K562 (cell line): ENCODE data around the gene TMEM163. TPM values are rescaled to one million over a fixed set of nuclear protein-coding genes. Genes with fewer than 3 reads are reported as not detected.

Experiments used
- ATAC-seq: fragments of 200-7000 bp; cut with Tn5 transposase; 3 replicates; pipeline ENCODE4 v1.9.1; 2020; ENCODE audit warnings: moderate library complexity
- BruUV-seq: library from RNA; stranded (reverse); fragments of 400-500 nt; replicated peaks from 2 replicates; lab custom pipeline; 2021; lab: Mats Ljungman, UMichigan
- CTCF ChIA-PET: fragments of 300-600 bp; formaldehyde crosslinking; extraction: SDS; loops from one replicate; lab custom pipeline; 2021; ENCODE audit warnings: low intra/inter-chr PET ratio; lab: Yijun Ruan, JAX
- POLR2A ChIA-PET: fragments of 300-600, 350-650 bp; sonication (Branson Sonifier 250); formaldehyde crosslinking; extraction: SDS; loops from one replicate; lab custom pipeline; 2021; ENCODE audit warnings: antibody characterized with exemption, inconsistent platforms; lab: Yijun Ruan, JAX
- DNase-seq, 4 experiments: peaks; one replicate each; pipeline versions ENCODE4 v3.0.0 to v3.0.0-alpha.2; 2011 to 2018; ENCODE audit warnings: low spot score in 3 of 4, mixed read lengths in 3 of 4; ENCODE audit errors: extremely low read depth in 1 of 4
- FAIRE-seq: peaks from 2 replicates; lab custom pipeline; 2011; peaks lifted over from hg19 to GRCh38; lab: Jason Lieb, UNC
- H2AFZ ChIP-seq: 2 replicates; pipeline ENCODE4 v1.6.0; 2011; ENCODE audit warnings: low read depth, low read length, control low read depth, inconsistent platforms
- H3K27ac ChIP-seq: fragments of 200-600 bp; 3 replicates; pipeline ENCODE4 v1.8.0; 2011; ENCODE audit warnings: low read depth, mild to moderate bottlenecking, control low read depth, inconsistent platforms, low read length, moderate library complexity, mixed read lengths; ENCODE audit errors: extremely low read depth
- H3K27me3 ChIP-seq, 2 experiments: fragments of 300-600 bp in 1 of 2; 2 replicates in 1 of 2; 3 replicates in 1 of 2; pipeline versions ENCODE4 v1.6.0 to v1.8.0; 2011; ENCODE audit warnings: inconsistent platforms in 2 of 2, low read length in 2 of 2, mild to moderate bottlenecking in 1 of 2, mixed read lengths in 1 of 2, moderate library complexity in 1 of 2; ENCODE audit not compliant: control insufficient read depth in 2 of 2, insufficient read depth in 2 of 2
- H3K36me3 ChIP-seq: fragments of 300-600 bp; 3 replicates; pipeline ENCODE4 v1.8.0; 2011; ENCODE audit warnings: mild to moderate bottlenecking, low read length, inconsistent platforms; ENCODE audit not compliant: control insufficient read depth, insufficient read depth
- H3K4me1 ChIP-seq, 2 experiments: fragments of 200-600 bp in 1 of 2; replicated peaks in 1 of 2; 2 replicates in 1 of 2; 3 replicates in 1 of 2; pipeline versions ENCODE4 v1.5.1 to v1.8.0; 2011; ENCODE audit warnings: inconsistent platforms in 2 of 2, low read length in 2 of 2, mild to moderate bottlenecking in 1 of 2, mixed read lengths in 1 of 2, moderate library complexity in 1 of 2; ENCODE audit not compliant: control insufficient read depth in 2 of 2, insufficient read depth in 2 of 2
- H3K4me2 ChIP-seq: 2 replicates; pipeline ENCODE4 v1.6.1; 2011; ENCODE audit warnings: low read length, control low read depth, inconsistent platforms, mixed read lengths; ENCODE audit not compliant: insufficient read depth
- H3K4me3 ChIP-seq: fragments of 200-600 bp; sonication (generic), shearing (Covaris generic); 2 replicates; pipeline ENCODE4 v1.5.1; 2016; ENCODE audit warnings: control low read depth, inconsistent platforms
- H3K79me2 ChIP-seq: fragments of 200-600 bp; 3 replicates; pipeline ENCODE4 v1.8.0; 2011; ENCODE audit warnings: low read length, inconsistent platforms; ENCODE audit not compliant: control insufficient read depth, insufficient read depth
- H3K9ac ChIP-seq, 2 experiments: 2 replicates each; pipeline versions ENCODE4 v1.6.0 to v1.6.1; 2011; ENCODE audit warnings: low read depth in 2 of 2, low read length in 2 of 2, control low read depth in 1 of 2, inconsistent platforms in 1 of 2, mild to moderate bottlenecking in 1 of 2, mixed read lengths in 1 of 2; ENCODE audit not compliant: insufficient read depth in 1 of 2
- H3K9me1 ChIP-seq: one replicate; pipeline ENCODE4 v1.6.0; 2011; ENCODE audit warnings: inconsistent platforms, mild to moderate bottlenecking, low read length, moderate library complexity; ENCODE audit not compliant: control insufficient read depth, insufficient read depth
- H3K9me3 ChIP-seq: replicated peaks from 2 replicates; pipeline ENCODE4 v1.5.1; 2011; ENCODE audit warnings: low read depth, low read length, inconsistent platforms; ENCODE audit not compliant: control insufficient read depth, insufficient read depth
- H4K20me1 ChIP-seq: replicated peaks from 2 replicates; pipeline ENCODE4 v1.6.1; 2011; ENCODE audit warnings: low read length, inconsistent platforms, mixed read lengths; ENCODE audit not compliant: control insufficient read depth, insufficient read depth
- BMI1 ChIP-seq: fragments of 150-350 bp; IDR thresholded peaks from 2 replicates; pipeline ENCODE4 v1.6.1; 2014; ENCODE audit warnings: low read length
- CCNT2 ChIP-seq: IDR thresholded peaks from 2 replicates; pipeline ENCODE4 v1.6.1; 2011; ENCODE audit warnings: borderline replicate concordance, low read depth, mild to moderate bottlenecking, moderate library complexity, mixed read lengths, low read length; ENCODE audit not compliant: insufficient read length; ENCODE audit errors: extremely low read depth
- DPF2 ChIP-seq: fragments of 450-650 bp; IDR thresholded peaks from 2 replicates; pipeline ENCODE4 v1.6.1; 2016
- HDAC2 ChIP-seq: fragments of 450-650 bp; IDR thresholded peaks from 2 replicates; pipeline ENCODE4 v1.6.1; 2016; ENCODE audit warnings: mild to moderate bottlenecking
- ID3 ChIP-seq, 2 experiments: fragments of 250-450 bp in 1 of 2; fragments of 450-650 bp in 1 of 2; sonication (Bioruptor Pico) in 1 of 2; IDR thresholded peaks; 2 replicates each; pipeline versions ENCODE4 v1.6.1 to v1.8.0; 2016 to 2021; ENCODE audit warnings: mild to moderate bottlenecking in 2 of 2, moderate library complexity in 2 of 2, missing compliant biosample characterization in 1 of 2, missing genetic modification characterization in 1 of 2
- KLF6 ChIP-seq: fragments of 250-450 bp; sonication (Bioruptor Pico); IDR thresholded peaks from 2 replicates; pipeline ENCODE4 v1.4.0; 2020; ENCODE audit warnings: mild to moderate bottlenecking, moderate library complexity, borderline replicate concordance
- MAZ ChIP-seq, 2 experiments: fragments of 450-650 bp in 1 of 2; sonication (generic) in 1 of 2; formaldehyde crosslinking; IDR thresholded peaks in 1 of 2; conservative IDR thresholded peaks in 1 of 2; 2 replicates each; pipeline versions ENCODE4 v1.4.0 to v1.5.0; 2020; ENCODE audit warnings: mild to moderate bottlenecking in 1 of 2, missing genetic modification reagents in 1 of 2
- SAP30 ChIP-seq: fragments of 200-600 bp; sonication (generic); IDR thresholded peaks from 2 replicates; pipeline ENCODE4 v1.6.1; 2012; ENCODE audit warnings: borderline replicate concordance, low read depth, mild to moderate bottlenecking, moderate library complexity, low read length, control low read depth, inconsistent platforms; ENCODE audit not compliant: insufficient read depth, poor library complexity, severe bottlenecking
- TEAD4 ChIP-seq, 2 experiments: sonication (generic) in 1 of 2; formaldehyde crosslinking in 1 of 2; IDR thresholded peaks; 2 replicates each; pipeline versions ENCODE4 v1.6.1 to v1.8.0; 2012 to 2022; ENCODE audit warnings: borderline replicate concordance in 1 of 2, inconsistent platforms in 1 of 2, low read length in 1 of 2, mild to moderate bottlenecking in 1 of 2, missing genetic modification reagents in 1 of 2
- ZNF143 ChIP-seq: sonication (generic); formaldehyde crosslinking; IDR thresholded peaks from 2 replicates; pipeline ENCODE4 v1.9.0; 2022; ENCODE audit warnings: mild to moderate bottlenecking, missing genetic modification reagents
- ZNF239 ChIP-seq: fragments of 250-450 bp; sonication (Bioruptor Pico); IDR thresholded peaks from 2 replicates; pipeline ENCODE4 v1.4.0; 2020; ENCODE audit warnings: mild to moderate bottlenecking
- ZNF589 ChIP-seq: fragments of 200-800 bp; sonication (Bioruptor generic); IDR thresholded peaks from 2 replicates; pipeline ENCODE4 v1.6.1; 2016; ENCODE audit warnings: low read depth, missing genetic modification characterization, missing compliant biosample characterization
- WGBS: fragments of 100-300 bp; shearing (Covaris generic); methylation state at CpG from one replicate; pipeline ENCODE4 v1.1.6; 2016; ENCODE audit warnings: low coverage, mixed read lengths; ENCODE audit not compliant: insufficient coverage; ENCODE audit errors: missing lambda C conversion rate; 5-methylcytosine and 5-hydroxymethylcytosine counted together
- in situ Hi-C: fragments of 300-500 bp; cut with MboI; formaldehyde crosslinking; loops from 4 replicates; pipeline ENCODE4 v1.15.0; 2018; ENCODE audit warnings: inconsistent platforms, mixed read lengths
- intact Hi-C: fragments of 100-400 bp; cut with micrococcal nuclease; formaldehyde crosslinking; loops from 2 replicates; pipeline ENCODE4 v1.14.2; 2022
- polyA plus RNA-seq, 8 experiments: library from polyadenylated mRNA; depleted of rRNA in 4 of 8; stranded (reverse) in 5 of 8; unstranded in 3 of 8; fragments of >200 nt; fragmentation: Nextera tagmentation in 2 of 8; fragmentation: Illumina TruSeq in 1 of 8; extraction: Ambion mirVana in 2 of 8; extraction: Trizol in 1 of 8; gene quantifications; 2 replicates each; pipeline versions ENCODE4 v1.2.1 to v1.2.3, GENCODE V29; 2011 to 2014; ENCODE audit warnings: inconsistent platforms in 1 of 8, missing spikeins in 1 of 8
- total RNA-seq, 7 experiments: library from RNA; depleted of rRNA in 6 of 7; stranded (reverse); fragments of >200 nt in 6 of 7; fragmentation: Illumina TruSeq in 2 of 7; extraction: Trizol in 2 of 7; gene quantifications; 2 replicates each; pipeline versions ENCODE4 v1.2.1 to v1.2.3, GENCODE V29; 2011 to 2021; ENCODE audit warnings: low replicate concordance in 1 of 7

TMEM163 gene
- total and polyA plus RNA-seq, 9 of the 15 experiments (the other 6 are each of a cell fraction or from before 2014, with no cell fraction given): 0.04 to 0.68 (median 0.16) TPM; not detected in 3

- TF ChIP-seq ZNF143 (CRISPR knock-in tag): no peak
- TF ChIP-seq DPF2: no peak
- TF ChIP-seq KLF6 (CRISPR knock-in tag): 0 out of 2 replicates have a peak, but pooled peaks have one; percentile 4
- TF ChIP-seq, all 486 proteins: peak for 67
These were observed 12.0 kb downstream of the TMEM163 start (continued) for GRCh38 chr2:134706587-134707329.

- peak; percentile 33; the same call in 2 of the 3 replicates for ATAC-seq
- no peaks in the 10 kb centered on the region for H3K9me1 ChIP-seq
- H3K27ac ChIP-seq: peak overlapping the region; percentile 51; the same call in 2 of the 3 replicates
- intact Hi-C loops (no loop called here), in situ Hi-C loops (no loop called here)
- no peaks in the 10 kb centered on the region for H3K79me2 ChIP-seq
- no peaks in the 10 kb centered on the region for H3K36me3 ChIP-seq
- no TSS peak for BruUV-seq
- peak overlapping the region; percentile 76 for H3K4me2 ChIP-seq
- no peaks in the 10 kb centered on the region; the same call in 1 of the 2 replicates for H4K20me1 ChIP-seq
- FAIRE-seq: peak; percentile 44
- WGBS: 10% methylated on average over 20 of the region's 21 CpGs
- peak overlapping the region; percentile 90 for H2AFZ ChIP-seq
- peaks cover 0 to 12% of the 10 kb centered on the region in 2 experiments; a peak in 1 of 5 replicates for H3K27me3 ChIP-seq
- DNase-seq: no peak
- TF ChIP-seq MAZ (CRISPR knock-in tag; conservative IDR thresholded peaks at IDR 0.05 in 1 of 2, IDR thresholded peaks at IDR 0.05 in 1 of 2) (0 out of 4 replicates have a peak, but pooled peaks of 1 of the 2 experiments have one; percentile 14), SAP30 (no peak), HDAC2 (no peak), ZNF589 (CRISPR knock-in tag) (peak; percentile 7; the same call in 1 of the 2 replicates), ID3 (CRISPR knock-in tag; IDR thresholded peaks at IDR 0.05) (no peak), ID3 (tag; IDR thresholded peaks at IDR 0.05) (peak; percentile 60; the same call in 1 of the 2 replicates), TEAD4 (IDR thresholded peaks at IDR 0.05; ENCODE audit: low read length) (no peak), TEAD4 (CRISPR knock-in tag; IDR thresholded peaks at IDR 0.05; ENCODE audit: borderline replicate concordance) (no peak), BMI1 (no peak), CCNT2 (no peak), ZNF239 (CRISPR knock-in tag) (peak; percentile 50; the same call in 1 of the 2 replicates)
- H3K9me3 ChIP-seq: no peaks in the 10 kb centered on the region
- POLR2A ChIA-PET: interaction anchor here (0.5 to 1.2 kb wide), 2 partner anchors 10 to 12 kb away, joined by 3 read pairs; no protein-coding TSS in a partner anchor
- CTCF ChIA-PET: no interaction called here
- peaks cover 0 to 24% of the 10 kb centered on the region in 2 experiments; a peak in 3 of 5 replicates for H3K4me1 ChIP-seq
- H3K4me3 ChIP-seq: no peak overlapping the region
- peak overlapping the region in 1 of 2 experiments; percentile 43; a peak in 2 of 4 replicates for H3K9ac ChIP-seq
These were observed 12.8 kb downstream of the TMEM163 start for GRCh38 chr2:134705861-134706586.
